ENCODE measurements around the gene STARD6.
"Not testable (repeated sequence)": the region's sequence is repeated elsewhere in the genome, so short reads cannot be mapped to it uniquely, and the experiment has no call there.

Gene STARD6

DNA sequence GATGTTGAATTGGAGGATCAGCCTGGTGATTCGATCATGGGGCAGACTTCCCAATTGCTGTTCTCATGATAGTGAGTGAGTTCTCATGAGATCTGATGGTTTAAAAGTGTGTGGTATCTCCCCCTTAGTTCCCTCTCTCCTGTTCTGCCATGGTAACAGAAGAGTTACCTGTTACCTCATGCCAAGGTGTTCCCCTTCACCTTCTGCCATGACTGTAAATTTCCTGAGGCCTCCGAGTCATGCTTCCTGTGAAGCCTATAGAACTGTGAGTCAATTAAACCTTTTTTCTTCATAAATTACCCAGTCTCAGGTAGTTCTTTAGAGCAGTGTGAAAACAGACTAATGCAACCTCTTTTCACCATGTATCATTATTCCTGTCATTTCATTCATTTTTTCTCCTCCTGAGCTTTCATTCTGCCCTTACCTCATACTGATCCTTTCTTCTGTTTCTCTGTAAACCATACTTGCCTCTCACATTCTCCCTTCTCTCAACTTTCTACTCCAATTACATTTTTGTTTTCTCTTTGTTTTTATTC lies 22.0 kb downstream of the STARD6 start:
- no peak for DNase-seq (ENCODE audit: low read depth)

DNA sequence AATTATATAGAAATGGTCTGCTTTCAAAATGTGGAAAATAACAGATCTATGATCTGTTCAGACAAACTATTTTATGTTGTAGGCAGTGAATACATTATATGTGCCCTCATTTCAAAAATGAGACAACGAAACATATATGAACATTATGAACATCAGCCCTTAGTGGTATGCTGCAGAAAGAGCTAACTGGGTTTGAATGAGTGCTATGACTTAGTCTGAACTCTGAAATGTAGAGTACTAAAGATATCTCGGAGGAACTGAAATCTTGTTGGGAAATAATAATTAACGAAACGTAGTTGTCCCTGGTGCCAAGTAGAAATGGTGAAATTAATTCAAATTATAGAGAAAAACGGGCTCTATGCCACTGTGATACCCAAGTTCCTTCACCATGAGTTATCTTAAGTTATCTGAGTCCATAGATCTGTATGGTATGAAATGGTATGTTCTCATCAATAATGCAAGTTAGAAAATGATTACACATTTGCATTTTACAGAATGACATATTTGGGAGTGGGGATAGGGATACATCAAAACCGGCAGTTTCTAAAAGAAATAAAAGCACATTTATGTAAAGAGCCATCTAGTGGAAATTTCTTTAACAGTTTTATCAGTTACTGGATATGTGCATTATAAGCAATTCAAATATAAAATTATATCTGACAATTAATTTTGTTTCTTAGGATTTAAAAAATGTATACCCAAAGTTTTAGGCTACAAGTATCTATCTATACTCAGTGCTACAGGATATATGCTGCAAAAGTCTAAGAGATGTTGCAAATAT lies 26.7 kb downstream of the STARD6 start:
- DNase-seq (ENCODE audit: low read depth), result no peak

DNA sequence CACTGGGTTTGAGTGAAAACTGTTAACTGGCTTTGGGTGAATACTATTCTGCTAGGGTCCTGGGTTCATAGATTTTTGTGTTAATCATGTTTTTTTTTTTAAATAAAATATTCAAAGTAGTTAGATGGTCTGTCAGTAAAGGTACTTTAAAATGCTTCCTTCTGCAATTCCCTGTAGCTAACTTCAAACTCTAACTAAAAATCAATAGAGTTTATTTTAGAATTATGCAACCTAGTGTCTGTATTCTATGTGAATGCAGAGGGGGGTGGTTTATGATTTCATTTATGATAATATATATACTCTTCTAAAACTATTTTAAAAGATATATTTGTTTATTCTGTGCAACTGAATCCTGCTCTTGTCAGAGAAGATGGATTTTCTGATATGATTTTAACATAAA lies 27.9 kb downstream of the STARD6 start:
- DNase-seq (ENCODE audit: low read depth), result no peak

DNA sequence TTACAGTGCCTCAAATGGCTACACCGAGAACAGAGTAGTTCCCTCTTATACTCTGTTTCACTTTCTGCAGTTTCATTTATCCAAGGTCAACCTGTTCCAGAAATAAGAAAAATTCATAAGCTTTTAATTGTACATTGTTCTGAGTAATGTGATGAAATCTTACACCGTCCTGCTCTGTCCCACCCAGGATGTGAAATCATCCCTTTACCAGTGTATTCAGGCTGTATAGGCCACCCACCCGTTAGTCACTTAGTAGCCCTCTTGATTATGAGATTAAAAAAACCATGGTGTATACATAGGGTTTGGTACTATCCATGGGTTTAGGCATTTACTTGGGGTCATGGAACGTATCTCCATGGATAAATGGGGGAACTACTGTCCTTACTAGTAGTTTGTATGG lies 29.8 kb downstream of the STARD6 start:
- no peak for DNase-seq (ENCODE audit: low read depth)

DNA sequence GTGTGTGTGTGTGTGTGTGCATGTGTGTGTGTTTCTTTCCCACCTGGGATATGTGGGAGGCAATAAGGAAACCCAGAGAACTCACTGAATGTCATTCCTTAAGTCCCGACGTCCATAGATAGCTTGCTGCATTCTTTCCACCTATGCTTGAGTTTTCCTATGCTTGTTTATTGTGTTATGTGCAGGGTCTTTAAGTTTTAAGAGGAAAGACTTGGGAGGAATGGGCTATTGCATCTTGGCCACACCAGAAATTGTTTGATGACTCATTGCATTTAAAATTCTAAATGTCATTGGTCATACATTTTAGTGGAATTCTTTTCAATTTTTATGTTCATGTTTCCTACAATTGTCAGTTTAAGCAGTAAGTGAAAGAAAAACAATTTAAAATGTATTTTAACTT lies 33.7 kb downstream of the STARD6 start:
- no peak for DNase-seq (ENCODE audit: low read depth)

DNA sequence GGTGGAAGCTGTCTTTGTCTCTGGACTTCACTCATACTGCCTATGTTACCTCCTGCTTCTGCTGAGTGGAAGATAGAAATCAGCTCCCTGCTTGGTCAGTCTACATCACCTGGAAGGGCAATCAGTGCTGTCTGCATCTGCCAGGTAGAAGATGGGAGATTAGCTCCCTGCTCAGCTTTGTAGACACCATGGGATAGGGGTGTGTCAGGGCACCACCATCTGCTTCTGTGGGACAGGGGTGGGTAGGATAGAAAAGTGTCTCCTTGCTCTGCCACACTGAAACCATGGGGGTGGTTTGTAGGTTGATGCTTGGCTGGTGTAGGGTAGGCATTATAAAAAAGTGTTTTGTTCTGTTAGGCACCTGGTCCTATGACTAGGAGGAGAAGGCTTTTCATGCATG lies 34.1 kb downstream of the STARD6 start:
- no peak for DNase-seq (ENCODE audit: low read depth)

DNA sequence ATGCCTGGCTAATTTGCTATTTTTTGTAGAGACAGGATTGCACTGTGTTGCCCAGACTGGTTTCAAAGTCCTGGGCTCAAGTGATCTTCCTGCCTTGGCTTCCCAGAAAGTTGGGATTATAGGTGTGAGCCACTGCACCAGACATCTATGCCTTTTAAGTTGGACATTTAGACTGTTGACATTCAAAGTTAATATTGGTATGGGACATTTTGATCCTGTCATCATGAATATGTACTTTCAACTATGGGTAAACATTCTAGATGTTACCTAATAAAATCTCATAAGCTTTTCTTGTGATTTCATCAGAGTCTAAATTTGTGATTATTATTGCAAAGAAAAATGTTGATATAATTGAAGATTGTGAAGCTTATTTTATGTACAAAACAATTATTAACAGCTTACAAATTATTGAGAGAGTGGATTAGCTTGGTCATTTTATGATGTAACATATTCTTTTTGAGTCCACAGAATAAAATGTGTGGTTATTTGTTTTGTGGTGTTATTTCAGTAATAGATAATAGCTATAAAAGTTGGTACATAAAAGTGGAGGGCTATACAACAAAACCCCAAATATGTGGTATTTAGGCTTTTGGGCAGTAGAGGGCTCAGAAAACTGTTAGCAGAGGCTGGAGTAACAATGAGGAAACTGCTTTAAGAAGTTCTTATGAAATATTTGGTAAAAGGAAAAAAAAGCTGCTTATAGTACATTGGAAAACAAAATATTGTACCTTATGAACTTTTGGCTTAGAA lies 41.4 kb downstream of the STARD6 start:
- DNase-seq (ENCODE audit: low read depth), result no peak

DNA sequence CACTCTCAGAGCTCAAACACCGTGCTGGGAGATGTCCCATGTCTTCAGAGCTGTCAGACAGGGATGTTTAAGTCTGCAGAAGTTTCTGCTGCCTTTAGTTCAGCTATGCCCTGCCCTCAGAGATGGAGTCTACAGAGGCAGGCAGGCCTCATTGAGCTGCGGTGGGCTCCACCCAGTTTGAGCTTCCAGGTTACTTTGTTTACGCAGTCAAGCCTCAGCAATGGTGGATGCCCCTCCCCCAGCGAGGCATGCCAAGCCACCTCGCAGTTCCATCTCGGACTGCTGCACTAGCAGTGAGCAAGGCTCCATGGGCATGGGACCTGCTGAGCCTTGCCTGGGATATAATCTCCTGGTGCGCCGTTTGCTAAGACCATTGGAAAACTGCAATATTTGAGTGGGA lies 48.1 kb downstream of the STARD6 start:
- not testable (repeated sequence) for DNase-seq (ENCODE audit: low read depth)

DNA sequence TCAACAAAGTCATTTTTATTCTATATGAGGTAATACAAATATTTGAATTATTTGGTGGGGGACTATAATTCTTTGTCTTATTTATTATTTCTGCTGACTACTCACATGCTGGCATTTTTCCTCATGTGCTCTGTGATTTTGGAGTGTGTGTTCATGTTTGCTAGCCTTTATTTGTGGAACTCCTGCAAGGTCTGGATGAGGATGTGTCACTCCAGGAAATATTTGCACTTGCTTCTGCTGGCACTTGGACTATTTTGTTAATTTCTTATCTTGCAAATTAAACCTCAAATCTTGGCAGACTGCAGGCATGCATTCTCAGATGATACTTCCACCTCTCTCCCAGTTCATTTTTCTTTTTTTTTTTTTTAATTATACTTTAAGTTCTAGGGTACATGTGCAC lies 54.2 kb downstream of the STARD6 start:
- DNase-seq (ENCODE audit: low read depth), result no peak

DNA sequence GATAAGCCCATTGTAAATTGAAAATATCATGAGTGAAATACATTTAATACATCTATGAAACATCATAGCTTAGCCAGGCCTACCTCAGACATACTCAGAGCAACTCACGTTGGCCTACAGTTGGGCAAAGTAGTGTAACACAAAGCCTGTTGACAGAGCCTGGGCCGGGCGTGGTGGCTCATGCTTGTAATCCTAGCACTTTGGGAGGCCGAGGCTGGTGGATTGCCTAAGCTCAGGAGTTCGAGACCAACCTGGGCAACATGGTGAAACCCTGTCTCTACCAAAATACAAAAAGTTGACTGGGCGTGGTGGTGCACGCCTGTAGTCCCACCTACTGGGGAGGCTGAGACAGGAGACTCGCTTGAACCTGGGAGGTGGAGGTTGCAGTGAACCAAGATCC lies 58.7 kb downstream of the STARD6 start:
- DNase-seq (ENCODE audit: low read depth), result not testable (repeated sequence)

DNA sequence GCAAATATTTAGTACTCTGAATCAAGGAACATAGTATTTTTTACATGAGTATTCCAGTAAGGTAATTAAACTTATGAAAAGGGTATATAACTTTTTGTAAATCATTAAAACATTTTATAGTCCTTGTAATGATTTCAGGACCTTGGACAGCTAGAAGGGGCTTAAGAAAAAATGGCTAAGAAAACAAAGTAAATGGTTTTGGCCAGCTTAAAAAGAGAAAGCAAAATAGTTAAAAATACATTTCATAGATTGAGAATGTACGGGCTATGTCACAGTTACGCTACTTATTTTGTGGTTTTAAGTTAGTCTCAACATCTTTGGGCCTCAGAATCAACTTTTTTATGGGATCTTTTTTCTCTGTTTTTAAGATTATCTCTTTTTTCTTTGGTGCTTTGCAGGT lies 61.6 kb downstream of the STARD6 start:
- no peak for DNase-seq (ENCODE audit: low read depth)

DNA sequence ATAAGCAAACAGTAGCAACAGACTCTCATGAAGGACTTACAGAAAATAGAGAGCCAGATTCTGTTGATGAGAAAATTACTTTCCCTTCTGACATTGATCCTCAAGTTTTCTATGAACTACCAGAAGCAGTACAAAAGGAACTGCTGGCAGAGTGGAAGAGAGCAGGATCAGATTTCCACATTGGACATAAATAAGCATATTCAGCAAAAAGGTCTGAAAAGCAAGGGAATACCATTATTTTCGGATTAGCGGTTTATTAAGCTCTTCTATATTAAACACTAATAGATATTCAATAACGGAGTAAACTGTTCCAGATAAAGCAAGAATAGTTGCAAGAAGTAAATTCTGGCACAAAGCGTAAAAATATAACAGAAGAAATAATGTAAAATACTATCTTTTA lies 63.4 kb downstream of the STARD6 start:
- no peak for DNase-seq (ENCODE audit: low read depth)

DNA sequence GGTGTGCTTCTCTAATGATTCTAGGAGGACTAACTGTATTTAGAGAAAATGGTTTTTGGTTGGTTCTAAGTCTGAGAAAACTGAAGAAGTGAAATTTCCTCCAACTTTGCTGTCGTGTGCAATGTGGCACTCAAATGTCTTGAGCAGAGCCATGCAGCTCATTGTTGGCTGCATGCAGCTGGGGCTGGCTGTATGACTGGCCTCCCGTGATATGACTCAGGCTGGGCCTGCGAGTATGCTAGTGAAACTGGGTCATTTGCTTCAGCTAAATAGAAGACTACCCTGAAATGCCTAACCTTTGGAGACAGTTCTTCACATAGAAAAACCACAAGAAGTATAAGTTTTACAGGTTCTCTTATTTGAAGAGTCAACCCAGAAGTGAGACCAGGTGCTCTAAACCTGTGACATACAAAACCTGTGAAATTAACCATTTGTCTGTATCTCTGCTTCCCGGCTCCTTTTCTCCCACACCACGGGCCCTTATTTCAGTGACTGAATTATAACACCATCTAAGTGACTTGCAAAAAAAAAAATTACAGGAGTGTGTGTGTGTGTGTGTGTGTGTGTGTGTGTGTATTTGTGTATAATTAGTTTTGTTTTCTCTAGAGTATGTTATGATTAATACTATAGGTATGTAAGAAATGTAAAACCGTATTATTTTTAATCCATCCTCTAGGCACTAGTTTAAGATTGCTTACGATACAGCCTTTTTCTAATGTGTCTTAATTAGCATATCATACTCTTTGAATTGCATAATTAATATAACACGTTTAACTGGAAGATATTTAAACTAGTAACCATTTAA lies 72.5 kb downstream of the STARD6 start:
- DNase-seq (ENCODE audit: low read depth), result peak; percentile 47

DNA sequence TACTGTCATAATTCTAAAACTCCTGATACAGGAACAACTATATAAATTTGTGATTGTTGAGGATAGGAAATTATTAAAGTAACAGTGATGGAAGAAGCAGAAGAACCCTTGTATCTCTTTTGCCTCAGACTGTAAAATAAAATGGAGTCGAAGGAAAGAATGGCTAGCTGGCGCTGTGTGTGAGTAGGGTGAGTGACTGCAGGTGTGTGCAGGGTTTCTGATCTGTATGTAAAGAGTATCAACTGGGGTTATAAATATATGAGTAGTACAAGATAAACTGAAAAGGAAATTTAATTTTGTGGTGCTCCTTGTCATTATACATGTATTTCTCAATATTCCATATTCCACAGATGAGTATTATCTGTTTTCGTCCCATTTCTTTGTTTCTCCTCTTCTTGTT lies 73.1 kb downstream of the STARD6 start:
- no peak for DNase-seq (ENCODE audit: low read depth)

DNA sequence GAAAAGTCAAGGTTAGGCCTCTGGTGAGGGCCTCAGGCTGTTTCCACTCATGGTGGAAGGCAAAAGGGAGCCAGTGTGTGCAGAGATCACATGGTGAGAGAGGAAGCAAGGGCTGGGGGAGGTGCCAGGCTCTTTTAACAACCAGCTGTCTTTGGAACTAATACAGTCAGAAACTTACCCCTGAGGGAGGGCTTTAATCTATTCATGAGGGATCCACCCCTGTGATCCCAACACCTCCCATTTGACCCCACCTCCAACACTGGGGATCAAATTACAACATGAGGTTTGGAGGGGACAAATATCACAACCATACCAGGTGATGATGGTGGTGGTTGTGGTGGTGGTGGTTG lies 77.5 kb downstream of the STARD6 start:
- no peak for DNase-seq (ENCODE audit: low read depth)

DNA sequence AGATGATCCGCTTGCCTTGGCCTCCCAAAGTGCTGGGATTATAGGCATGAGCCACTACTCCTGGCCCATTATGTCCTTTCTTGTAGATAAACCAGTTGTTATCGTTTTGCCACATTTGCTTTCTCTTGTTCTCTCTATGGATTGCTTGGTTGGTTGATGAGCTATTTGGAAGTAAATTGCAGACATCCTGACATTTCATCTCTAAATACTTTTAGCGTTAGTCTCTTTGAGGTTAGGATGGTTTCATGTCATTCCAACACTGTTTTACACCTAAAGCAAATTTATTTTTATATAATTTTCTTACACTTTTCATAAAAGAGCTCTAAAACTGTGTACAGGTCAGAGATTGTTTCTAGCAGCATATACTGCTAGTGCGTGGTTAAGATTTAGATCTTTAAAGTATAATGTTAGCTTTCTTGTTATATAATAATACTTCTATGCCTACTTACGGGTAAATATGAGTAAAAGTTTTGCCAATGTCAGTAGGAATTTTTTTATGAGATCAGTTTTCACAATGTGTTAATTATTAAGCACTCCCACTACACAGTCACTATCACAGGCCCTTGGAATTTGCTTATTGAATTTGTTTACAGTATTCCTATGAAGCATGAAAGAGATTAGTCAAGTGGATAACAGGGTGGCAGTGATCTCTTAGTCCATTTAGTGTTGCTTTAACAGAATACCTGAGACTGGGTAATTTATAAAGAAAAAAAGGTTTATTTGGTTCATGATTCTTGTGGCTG lies 78.0 kb downstream of the STARD6 start:
- DNase-seq (ENCODE audit: low read depth), result no peak

DNA sequence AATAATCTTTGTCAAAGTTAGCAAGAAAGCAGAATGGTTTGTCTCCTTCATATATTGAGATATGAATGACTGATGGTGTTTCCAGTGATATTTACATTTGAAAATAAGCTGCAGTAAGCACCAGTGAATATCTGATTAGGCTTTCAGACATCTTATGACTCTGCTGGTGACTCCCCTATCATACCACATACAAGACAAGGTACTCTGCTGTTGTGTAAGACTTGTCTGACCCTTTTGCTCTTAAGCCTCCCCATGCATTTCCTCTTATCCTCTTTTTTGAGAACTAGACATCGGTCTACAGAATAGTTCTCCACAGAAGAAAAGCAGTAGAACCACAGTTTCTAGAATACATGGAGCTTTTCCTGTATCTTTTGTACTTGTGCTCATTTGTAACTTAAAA lies 79.0 kb downstream of the STARD6 start:
- no peak for DNase-seq (ENCODE audit: low read depth)

DNA sequence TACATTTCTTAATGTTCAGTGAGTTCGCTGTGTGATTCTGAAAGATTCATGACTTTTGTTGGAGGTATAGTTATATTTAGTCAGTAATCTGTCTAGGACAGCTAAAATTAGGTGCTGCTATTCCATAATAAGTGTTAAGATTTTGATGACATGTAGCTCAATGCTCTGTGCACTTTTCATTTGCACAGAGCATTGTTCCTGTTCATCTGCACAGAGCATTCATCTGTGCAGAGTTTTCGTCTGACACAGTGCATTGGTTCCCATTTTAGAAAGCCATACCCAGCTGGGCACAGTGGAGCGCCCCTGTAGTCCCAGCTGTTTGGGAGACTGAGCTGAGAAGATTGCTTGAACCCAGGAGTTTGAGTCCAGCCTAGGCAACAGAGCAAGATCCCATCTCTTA lies 79.8 kb downstream of the STARD6 start:
- DNase-seq (ENCODE audit: low read depth), result no peak
